Activated CD8-positive, alpha-beta memory T cell treated with anti-CD3 and anti-CD28 coated beads for 1 hour (primary cell): ENCODE data around the gene STYXL1.

ENCODE experiments used
- DNase-seq, 2 donors: peaks; one replicate each; pipeline ENCODE4 v3.0.0-alpha.2; 2020; ENCODE audit warnings: low read depth in 1 of 2; ENCODE audit errors: extremely low read depth in 1 of 2

Gene STYXL1

DNA sequence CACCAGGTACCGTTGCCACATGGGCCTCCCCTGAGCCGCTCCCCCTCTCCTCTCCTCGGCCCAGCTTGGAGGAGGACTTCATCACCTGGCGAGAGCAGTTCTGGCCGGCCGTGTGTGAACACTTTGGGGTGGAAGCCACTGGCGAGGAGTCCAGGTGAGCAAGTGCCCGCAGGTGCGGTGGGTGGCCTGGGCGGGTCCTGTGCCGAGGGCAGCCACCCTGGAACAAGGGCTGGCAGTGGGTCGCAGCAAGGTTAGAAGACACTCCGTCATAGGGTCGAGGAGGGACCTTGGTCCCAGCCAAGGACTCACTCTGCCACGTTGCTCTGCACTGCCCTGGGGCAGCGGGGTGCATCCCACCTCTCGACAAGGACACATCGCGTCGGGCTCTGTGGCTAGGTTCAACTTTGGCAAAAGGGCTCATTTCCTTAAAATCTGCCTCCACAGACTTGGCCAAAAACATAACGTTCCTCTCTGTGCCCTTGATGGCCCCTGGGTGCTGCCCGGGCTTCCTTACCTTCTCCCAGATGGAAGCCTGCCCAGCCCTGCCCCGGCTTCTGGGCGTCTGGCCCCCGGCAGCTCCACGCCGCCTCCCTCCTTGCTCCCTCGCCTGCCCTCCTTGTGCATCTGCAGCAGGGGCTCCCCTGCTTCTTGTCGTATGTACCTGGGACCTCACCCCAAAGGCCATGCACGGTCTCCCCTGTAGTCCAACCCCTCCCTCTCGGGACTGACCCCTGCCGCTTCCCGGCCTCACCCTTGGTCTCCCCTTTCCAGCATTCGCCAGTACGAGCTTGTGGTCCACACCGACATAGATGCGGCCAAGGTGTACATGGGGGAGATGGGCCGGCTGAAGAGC lies 66.1 kb downstream of the STYXL1 start:
- DNase-seq = no peak

DNA sequence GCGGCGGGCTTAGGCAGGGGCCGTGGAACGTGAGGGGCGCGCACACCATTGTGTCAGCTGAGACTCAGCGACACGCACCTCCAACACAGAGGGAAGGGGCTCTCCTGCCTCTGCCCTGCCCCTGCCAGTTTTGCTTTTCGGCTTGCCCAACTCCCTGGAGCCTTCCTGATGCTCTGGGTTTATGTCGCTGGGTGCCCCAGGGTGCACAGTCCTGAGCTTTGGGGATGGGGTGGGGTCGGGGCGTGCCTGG lies 66.7 kb downstream of the STYXL1 start:
- DNase-seq = no peak

DNA sequence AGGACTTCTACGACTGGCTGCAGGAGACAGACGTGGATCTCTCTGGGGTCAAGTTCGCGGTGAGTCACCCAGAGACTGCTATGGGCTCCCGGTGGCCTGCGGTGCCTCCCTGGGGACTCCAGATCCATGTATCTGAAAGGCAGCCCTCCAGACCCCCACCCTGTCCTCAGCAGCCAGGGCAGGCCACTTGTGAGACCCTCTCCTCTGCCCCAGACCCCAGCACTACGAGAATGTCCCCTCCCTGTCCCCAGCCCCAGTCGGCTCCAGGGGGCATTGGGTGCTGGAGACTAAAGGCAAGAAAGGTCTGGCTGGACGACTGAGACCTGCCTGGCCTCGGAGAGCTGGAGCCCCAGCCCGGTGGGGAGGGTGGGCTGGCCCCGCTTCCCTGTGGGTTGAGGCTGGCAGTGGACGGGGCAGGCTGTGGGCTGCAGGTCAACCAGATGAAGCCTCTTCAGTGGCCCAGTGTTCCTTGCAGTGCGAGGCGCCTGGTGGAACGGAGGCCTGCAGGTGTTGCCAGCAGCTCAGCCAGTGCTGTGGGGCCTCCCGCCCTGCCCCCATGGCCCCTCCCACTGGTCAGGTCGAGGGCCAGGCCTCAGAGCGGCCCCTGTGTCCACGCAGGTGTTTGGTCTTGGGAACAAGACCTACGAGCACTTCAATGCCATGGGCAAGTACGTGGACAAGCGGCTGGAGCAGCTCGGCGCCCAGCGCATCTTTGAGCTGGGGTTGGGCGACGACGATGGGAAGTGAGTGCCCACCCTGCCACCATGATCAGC lies 67.2 kb downstream of the STYXL1 start:
- DNase-seq = no peak

DNA sequence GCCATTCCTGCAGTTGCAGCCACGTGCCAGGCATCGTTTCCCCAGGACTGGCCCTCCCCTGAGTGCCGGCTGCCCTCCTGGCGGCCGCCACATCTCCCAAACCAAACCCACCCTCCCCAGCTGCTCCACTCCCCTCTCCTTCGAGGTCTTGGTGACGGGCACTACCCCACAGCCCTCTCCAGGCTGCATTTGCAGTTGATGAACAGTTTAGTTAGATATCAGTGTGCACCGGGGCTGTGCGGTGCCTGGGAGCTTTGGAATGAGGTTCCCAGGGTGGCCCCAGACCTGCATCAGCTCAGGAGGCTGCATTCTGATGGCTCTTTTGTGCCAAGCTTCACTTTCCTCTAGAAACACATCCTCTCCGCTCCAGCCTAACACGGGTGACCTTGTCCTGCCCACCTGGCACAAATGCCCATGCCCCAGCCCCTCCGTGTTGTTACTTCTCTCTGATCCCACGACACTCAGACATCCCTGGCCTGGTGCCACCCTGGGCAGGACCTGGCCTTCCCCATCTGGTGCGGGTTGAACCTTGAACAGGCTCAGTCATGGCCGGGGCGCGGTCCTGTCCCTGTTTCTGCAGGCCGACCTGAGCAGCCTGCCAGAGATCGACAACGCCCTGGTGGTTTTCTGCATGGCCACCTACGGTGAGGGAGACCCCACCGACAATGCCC lies 67.9 kb downstream of the STYXL1 start:
- no peak for DNase-seq

DNA sequence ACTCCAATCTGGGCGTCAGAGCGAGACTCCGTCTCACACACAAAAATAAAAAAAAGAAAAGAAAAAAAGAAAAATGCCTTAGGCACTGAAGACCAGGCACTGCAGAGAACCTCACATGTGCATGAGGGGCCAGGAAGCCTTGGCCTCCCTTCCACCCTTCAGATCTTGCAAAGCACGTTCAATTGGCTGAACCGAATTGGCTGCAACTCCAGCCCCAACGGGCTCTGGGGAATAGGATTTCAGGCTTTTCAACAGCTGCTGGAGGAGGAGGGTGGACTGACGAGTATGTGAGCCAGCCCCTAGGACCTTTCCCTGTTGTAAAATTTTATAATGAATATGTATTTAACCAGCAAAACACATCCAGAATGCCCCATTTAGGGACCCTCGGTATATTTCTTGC lies 70.1 kb downstream of the STYXL1 start:
- DNase-seq = no peak

DNA sequence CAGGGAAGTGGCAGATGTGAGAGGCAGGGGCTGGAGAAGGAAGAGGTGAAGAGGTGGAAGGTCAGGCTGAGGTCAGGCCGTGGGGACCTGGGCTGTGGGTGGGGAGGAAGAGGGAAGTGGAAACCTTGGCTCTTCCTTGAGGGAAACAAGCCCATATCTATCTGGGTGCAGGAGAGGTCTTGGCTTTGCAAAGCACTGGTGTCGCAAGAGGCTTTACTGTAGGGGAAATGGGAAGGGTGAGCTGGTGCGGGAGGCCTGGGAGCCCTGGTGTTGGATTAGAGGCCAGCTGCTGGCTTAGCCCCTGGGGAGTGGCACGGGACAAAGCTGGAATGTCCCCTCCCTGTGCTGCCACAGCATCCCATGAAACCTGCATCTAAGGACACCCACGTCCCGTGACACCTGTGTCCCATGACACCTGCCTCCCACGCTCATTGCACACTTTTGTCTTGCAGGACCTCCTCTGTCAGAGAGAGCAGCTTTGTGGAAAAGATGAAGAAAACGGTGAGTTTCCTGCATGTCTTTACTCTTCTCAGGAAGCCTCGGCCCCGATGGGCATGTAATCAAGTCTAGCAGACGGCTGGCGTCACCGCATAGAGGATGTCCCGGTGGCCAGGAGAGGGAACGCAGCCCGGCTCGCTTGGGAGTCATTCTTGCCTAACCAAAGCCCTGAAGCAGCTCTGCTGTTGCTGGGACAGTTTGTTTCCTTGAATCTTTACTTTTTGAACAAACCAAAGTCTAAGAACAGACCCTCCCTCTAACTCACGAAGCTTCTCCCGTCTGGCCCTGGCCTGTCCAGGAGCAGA lies 75.6 kb downstream of the STYXL1 start:
- DNase-seq = no peak

DNA sequence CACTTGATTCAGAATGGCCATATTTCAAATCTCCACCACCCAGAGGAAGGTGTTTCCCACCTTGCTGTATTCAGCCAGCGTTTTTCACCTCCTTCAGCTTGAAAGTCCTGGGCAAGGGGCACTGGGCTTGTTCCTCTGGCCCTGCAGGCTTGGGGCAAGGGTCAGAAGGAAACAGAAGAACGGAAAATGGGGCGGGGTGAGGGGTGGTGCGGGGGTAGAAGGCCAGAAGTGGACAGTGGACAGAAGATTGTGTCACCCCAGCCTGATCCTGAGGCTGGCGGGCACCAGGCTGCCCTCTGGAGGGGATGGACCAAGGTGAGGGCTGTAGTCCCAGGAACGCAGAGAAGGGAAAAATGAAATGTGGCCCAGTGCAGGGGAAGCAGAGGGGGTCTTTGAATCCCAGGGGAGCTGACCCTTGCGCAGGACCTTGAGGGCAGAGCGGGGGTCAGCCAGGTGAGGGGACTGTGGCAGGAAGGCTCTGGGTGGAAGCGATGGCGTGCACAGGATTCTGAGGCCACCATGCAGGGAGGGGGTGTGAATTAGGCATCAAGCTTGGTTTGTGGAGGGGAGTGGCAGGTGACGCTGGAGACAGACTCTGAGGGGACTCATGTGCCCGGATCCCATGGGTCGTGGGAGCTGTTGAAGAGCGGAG lies 76.4 kb downstream of the STYXL1 start:
- no peak for DNase-seq

DNA sequence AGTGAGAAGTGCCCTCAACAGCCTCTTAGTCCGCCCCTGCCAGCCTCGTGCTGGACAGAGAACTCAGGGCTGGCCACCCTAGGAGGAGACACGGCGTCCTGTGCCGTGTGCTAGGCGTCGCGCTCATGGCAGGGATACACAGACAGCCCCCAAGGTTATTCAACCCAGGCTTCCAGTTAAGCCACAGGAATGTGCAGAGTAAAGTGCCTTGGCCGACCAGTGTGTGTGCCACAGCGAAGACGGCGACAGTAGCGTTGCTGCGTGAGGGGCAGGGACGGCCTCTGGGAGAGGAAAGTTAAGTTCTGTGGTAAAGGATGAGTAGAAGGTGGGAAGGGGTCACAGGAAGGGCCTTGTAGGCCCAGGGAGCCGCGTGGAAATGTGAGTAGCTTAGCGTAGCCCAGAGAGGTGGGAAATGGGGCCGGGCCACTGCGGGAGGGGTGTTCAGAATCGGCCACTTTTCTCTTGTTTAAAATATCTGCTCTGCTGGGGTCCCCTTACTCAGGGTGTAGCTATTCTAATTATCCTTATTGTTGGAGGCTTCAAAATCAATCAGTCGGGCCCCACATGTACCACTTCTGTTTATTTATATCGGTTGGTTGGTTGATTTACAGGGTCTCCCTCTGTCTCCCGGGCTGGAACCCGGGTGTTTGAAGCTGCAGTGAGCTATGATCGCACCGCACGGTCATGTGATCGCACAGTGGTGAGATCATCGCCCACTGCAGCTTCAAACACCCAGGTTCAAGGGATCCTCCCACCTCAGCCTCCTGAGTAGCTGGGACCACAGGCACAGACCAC lies 77.9 kb downstream of the STYXL1 start:
- no peak for DNase-seq

DNA sequence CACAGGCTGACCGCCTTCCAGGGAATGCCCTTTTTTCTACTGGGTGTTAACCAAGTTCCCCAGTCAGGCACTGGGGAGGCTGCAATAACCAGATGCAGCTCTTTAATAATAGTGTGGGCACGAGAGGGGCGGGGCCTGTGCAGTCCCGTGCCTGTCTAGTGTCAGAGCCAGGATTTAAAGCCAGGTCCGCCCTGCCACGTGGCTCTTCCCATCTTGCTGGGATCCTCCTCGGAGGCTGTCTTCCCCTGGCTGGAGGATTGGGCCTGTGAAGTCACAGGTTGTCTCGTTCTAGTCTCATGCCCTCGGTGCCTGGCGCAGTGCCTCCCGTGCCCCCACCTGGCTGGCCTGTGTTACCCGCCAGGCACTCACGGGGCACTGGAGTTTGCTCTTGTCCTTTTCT lies 78.6 kb downstream of the STYXL1 start:
- no peak for DNase-seq

DNA sequence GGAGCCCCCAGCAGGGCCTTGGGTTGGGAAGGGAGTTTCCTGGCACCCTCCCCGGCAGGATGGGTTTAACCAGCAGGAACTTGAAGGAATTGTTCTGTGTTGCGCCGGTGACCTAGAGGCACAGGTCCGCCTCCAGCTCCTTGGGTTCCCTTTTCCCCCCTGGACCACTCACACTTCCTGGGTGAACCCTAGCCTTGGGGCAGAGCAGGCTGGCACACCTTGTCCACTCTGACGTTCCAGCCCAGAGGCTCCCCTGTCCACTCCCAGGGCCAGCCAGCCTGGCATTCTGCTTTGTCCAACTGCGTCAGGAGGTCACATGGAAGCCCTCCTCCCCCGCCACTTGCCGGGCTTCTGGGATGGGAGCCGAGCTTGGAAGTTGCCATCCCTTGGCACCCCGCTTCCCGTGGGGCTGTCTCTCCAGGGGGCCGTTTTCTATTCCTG lies 79.2 kb downstream of the STYXL1 start:
- no peak for DNase-seq

DNA sequence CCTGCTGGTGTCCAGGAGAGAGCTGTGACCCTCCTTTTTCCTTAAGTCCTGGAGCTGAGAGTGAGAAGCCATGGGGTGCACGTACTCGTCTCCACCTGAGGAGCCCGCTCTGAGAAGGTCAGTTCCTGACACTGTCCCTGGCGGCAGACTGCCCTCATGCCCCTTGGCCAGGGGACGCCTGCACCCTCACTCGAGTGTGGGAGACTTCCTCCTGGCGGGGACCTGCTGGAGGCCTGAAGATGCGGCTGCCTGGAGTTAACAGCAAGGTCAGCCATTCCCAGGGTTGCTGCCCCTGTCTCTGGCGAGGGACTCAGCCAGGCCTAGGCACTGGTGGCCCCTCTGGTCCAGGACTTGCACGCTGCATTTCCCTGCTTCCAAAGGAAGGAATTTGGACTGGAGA lies 79.8 kb downstream of the STYXL1 start:
- no peak for DNase-seq

DNA sequence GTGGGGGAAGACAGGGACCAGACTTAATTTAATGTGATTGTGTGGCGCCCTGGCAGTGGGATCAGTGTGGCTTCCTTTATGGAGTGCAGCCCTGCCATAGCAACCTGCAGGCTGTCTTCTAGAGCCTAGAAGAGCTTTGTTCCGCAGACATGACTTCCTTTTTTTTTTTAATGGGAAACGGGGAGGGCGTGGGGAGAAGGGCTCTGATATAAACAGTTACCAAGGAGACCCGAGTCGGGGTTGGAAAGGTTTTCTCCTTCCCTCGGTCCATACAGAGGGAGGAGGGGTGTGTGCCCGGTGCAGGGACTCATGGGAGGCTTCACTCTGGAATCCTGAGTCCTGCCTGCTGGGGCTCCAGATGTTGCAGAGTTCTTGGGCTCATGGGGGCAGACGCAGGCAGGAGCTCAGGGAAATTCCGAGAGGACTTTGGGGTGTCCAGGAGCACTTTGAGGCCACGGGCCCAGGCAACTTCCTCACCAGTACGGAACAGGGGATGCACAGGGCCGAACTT lies 80.3 kb downstream of the STYXL1 start:
- DNase-seq = no peak

DNA sequence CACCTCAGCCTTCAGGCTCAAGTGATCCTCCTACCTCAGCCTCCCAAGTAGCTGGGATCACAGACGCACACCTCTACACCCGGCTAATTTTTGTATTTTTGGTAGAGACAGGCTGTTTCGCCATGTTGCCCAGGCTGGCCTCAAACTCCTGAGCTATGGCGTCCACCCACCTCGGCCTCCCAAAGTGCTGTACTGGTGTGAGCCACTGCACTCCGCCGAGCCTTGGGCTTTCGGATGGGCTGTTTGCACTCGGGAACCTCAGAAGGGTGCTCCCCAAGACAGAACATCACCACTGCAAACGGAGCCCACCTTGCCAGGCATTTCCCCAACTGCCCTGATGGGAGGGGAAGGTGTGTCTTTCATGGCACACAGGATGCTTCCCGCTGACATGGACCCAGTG lies 80.7 kb downstream of the STYXL1 start:
- no peak for DNase-seq

DNA sequence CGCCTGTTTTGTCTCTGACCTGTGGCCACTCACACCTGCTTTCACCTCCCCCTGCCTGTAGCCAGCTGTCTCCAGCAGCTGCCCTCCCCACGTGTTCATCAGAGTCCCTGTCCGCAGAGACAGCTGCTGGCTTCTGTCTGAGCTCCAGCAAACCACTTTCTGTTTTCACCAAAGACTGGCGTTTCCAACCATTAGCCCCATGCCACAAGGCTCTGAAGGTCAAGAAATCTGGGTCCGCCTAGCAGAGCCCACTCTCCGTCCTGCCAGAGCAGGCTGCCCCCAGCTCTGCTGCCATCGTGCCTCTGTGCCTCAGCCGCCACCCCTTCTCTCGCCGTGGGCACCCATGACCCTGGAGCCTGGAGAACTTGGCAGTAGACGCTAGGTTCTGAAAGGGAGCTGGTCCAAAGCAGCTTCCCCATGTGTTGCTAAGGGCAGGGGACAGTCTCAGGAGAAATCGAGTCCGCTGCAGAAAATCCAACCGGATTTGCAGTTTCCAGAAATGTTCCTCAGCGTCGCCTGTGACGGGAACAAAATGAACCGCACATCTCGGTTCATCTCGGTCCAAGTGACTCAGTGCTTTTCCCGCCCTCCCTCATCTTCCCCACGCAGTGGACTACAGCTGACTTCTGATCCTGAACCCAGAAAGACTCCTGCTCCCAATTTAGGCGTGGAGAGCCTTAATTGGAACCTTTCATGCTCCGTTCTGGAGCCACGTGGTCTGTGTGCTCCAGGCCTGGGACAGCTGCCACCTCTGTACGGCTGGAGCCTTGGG lies 81.4 kb downstream of the STYXL1 start:
- DNase-seq = no peak

DNA sequence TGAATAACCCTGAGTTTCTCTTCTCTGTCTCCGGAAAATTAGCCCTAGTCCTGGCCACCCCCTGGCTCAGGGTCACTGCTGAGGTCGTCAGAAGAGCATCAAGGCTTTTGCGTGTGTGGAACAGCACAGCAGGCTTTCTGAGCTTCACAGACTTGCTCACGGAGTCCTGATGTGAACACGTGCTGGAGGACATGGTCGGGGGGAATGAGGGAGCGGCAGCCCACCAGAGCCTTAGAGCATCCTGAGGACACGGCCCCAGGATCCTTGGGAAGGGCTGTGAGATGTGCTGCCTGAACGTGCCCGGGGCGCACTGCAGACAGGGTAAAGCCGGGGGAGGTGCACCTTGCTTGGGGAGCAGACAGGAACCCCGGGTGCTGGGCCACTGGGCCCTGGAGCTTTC lies 82.2 kb downstream of the STYXL1 start:
- DNase-seq = no peak

DNA sequence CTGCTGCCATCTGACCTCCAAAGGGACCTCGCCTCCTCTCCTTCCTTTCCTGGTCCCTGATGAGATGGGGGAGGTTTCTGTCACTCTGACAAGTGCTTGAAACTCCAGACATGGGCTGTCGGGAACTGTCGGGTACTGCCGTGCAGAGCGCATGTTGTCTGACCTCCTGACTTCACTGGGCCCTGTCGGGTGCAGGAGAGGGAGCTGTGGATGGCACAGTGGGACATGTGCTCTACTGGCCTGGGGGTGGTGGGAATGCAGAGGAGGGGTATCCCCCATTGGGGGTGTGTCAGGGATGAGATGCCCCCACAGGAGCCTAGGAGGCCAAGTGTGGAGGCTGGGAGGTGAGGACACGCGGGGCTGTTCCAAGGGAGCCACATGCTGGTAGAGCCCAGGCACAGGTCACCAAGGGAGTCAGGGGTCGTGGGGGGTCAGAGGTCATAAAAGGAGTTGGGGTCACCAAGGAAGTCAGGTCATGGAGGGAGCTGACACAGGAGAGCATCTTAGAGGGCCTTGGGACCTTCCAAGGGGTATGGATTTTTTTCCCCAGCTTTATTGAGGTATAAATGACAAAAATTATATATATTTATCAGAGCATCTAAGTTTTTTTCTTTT lies 84.3 kb downstream of the STYXL1 start:
- DNase-seq = no peak

DNA sequence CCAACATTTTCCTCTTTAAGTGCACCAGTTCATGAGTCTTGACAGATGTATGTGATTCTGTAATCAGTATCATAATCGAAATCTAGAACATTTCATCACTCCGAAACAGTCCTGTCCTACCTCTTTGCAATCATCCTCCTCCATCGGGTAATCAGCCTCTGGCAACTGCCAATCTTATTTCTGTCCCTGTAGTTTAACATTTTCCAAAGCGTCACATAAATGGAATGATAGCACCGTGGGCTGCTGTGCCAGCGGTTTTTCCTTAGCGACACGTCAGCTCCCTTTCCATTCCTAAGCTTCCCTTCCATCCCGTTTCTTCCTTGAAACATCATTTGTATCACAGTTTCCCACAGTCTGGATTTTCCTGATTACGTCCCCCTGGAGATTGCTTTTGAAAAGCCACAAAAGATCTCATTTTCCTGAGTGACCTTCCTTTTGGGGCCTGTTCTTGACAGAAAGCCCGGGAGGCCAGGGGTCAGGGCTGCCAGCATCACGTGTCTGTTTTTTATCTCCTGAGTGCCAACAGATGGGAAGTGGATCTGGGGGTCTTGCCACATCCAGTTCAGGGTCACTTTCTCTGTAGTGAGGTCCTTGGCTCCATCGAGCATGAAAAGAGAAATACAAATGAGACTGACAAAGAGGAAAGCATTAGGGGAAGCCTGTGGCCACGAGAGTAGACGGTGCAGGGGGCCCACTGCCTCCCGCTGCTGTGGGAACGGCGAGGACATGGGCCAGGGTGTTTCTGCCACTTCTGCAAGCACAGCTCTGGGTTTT lies 85.0 kb downstream of the STYXL1 start:
- DNase-seq = no peak

DNA sequence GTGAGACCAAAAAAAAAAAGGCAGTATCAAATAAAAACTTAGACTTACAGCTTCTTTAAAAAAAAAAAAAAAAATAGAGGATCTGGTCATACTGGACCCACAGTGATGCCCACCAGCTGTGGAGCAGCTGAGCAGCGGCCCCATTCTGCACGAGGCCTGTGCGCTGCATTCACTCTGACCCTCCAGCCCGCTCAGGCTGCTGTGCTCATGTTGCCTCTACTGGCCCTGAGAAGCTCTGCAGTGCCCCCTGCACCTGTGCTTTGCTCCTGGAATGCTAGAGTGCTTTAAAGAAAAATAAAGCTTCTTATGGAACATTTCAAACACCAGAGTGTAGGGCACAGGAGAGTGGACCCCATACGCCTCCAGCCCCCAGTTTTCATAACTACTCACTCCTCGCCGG lies 86.6 kb downstream of the STYXL1 start:
- DNase-seq = no peak
